HG03060 (cell line): Measurements from ENCODE around the gene ANO2.
"Not testable (repeated sequence)": the region's sequence is repeated elsewhere in the genome, so short reads cannot be mapped to it uniquely, and the experiment has no call there.

Experiments
- ATAC-seq: cut with Tn5 transposase; IDR thresholded peaks from one replicate; pipeline ENCODE4 v1.9.1; 2021; ENCODE audit warnings: low read depth, moderate number of reproducible peaks; ENCODE audit not compliant: unreplicated experiment

ANO2 gene

GRCh38 chr12:5889381-5890047, 55.5 kb downstream of the ANO2 start:
- ATAC-seq = no peak

- no peak for ATAC-seq
Measured at GRCh38 chr12:5888816-5889315, 56.2 kb downstream of the ANO2 start.

GRCh38 chr12:5887819-5888218, 57.2 kb downstream of the ANO2 start:
- ATAC-seq = not testable (repeated sequence)

GRCh38 chr12:5884866-5885265, 60.2 kb downstream of the ANO2 start:
- no peak for ATAC-seq

- ATAC-seq = no peak
Measured at GRCh38 chr12:5884285-5884684, 60.8 kb downstream of the ANO2 start.

GRCh38 chr12:5882511-5883190, 62.4 kb downstream of the ANO2 start:
- no peak for ATAC-seq

GRCh38 chr12:5881666-5882065, 63.4 kb downstream of the ANO2 start:
- no peak for ATAC-seq

GRCh38 chr12:5881101-5881606, 63.9 kb downstream of the ANO2 start:
- no peak for ATAC-seq

GRCh38 chr12:5875851-5876250, 69.2 kb downstream of the ANO2 start:
- ATAC-seq = no peak

GRCh38 chr12:5874514-5874913, 70.5 kb downstream of the ANO2 start:
- no peak for ATAC-seq

- ATAC-seq = no peak
Measured at GRCh38 chr12:5873281-5873919, 71.7 kb downstream of the ANO2 start.

- no peak for ATAC-seq
Measured at GRCh38 chr12:5872745-5873144, 72.3 kb downstream of the ANO2 start.

- ATAC-seq = no peak
Measured at GRCh38 chr12:5871741-5872140, 73.3 kb downstream of the ANO2 start.

- ATAC-seq = no peak
Measured at GRCh38 chr12:5870183-5870582, 74.9 kb downstream of the ANO2 start.

GRCh38 chr12:5868625-5869295, 76.3 kb downstream of the ANO2 start:
- ATAC-seq = no peak

GRCh38 chr12:5865397-5865796, 79.7 kb downstream of the ANO2 start:
- ATAC-seq = no peak

GRCh38 chr12:5864972-5865371, 80.1 kb downstream of the ANO2 start:
- no peak for ATAC-seq

GRCh38 chr12:5864301-5864700, 80.8 kb downstream of the ANO2 start:
- ATAC-seq = no peak

- no peak for ATAC-seq
Measured at GRCh38 chr12:5861416-5861815, 83.6 kb downstream of the ANO2 start.

GRCh38 chr12:5856692-5857091, 88.4 kb downstream of the ANO2 start:
- no peak for ATAC-seq

GRCh38 chr12:5846950-5847349, 98.1 kb downstream of the ANO2 start:
- no peak for ATAC-seq
